Stimulated activated CD4-positive, alpha-beta T cell treated with anti-CD3 and anti-CD28 coated beads, Interleukin-2, amount 100 ng/mL, for 48 hours (primary cell): ENCODE data around the gene MBD3.

ENCODE experiments used
- DNase-seq, 2 donors: peaks; one replicate each; pipeline ENCODE4 v3.0.0-alpha.2; 2020

Gene MBD3

GRCh38 chr19:1592024-1592754, 476 bp downstream of the MBD3 start:
- peak; percentile 74 to 82 for DNase-seq

GRCh38 chr19:1591421-1592023, 1.1 kb downstream of the MBD3 start:
- DNase-seq = no peak

GRCh38 chr19:1590641-1591397, 1.8 kb downstream of the MBD3 start:
- DNase-seq = no peak

- DNase-seq = no peak
Measured at GRCh38 chr19:1587872-1588271, 4.8 kb downstream of the MBD3 start.

- DNase-seq = no peak
Measured at GRCh38 chr19:1585243-1585580, 7.5 kb downstream of the MBD3 start.

GRCh38 chr19:1584500-1585242, 8.0 kb downstream of the MBD3 start:
- no peak for DNase-seq

GRCh38 chr19:1582201-1582600, 10.5 kb downstream of the MBD3 start:
- DNase-seq = no peak

GRCh38 chr19:1580957-1581356, 11.7 kb downstream of the MBD3 start:
- no peak for DNase-seq

- DNase-seq = no peak
Measured at GRCh38 chr19:1580382-1580781, 12.3 kb downstream of the MBD3 start.

GRCh38 chr19:1579222-1579621, 13.4 kb downstream of the MBD3 start:
- DNase-seq = no peak

- no peak for DNase-seq
Measured at GRCh38 chr19:1577929-1578618, 14.6 kb downstream of the MBD3 start.

GRCh38 chr19:1577090-1577928, 15.4 kb downstream of the MBD3 start:
- no peak for DNase-seq

GRCh38 chr19:1576242-1577089, 16.2 kb downstream of the MBD3 start:
- no peak for DNase-seq

GRCh38 chr19:1575323-1576241, 17.1 kb downstream of the MBD3 start:
- no peak for DNase-seq

- no peak for DNase-seq
Measured at GRCh38 chr19:1574354-1575136, 18.1 kb downstream of the MBD3 start.

GRCh38 chr19:1572795-1573194, 19.9 kb downstream of the MBD3 start:
- DNase-seq = no peak

- no peak for DNase-seq
Measured at GRCh38 chr19:1571358-1571757, 21.3 kb downstream of the MBD3 start.

- no peak for DNase-seq
Measured at GRCh38 chr19:1570836-1571235, 21.8 kb downstream of the MBD3 start.

- DNase-seq = no peak
Measured at GRCh38 chr19:1569997-1570396, 22.7 kb downstream of the MBD3 start.
